IMR-90 (cell line): Measurements from ENCODE around the gene SNRPB2. TPM values are rescaled to one million over a fixed set of nuclear protein-coding genes. Genes with fewer than 3 reads are reported as not detected.

ENCODE experiments used
- ATAC-seq: fragments of 200-7000 bp; cut with Tn5 transposase; 2 replicates; pipeline ENCODE4 v1.9.1; 2020; ENCODE audit warnings: low read depth, mild to moderate bottlenecking, moderate library complexity
- BruUV-seq: library from RNA; stranded (reverse); fragments of 400-500 nt; replicated peaks from 2 replicates; lab custom pipeline; 2021; lab: Mats Ljungman, UMichigan
- CTCF ChIA-PET: fragments of 300-600 bp; formaldehyde crosslinking; extraction: SDS; loops from one replicate; lab custom pipeline; 2021; ENCODE audit warnings: antibody characterized with exemption; lab: Yijun Ruan, JAX
- POLR2A ChIA-PET: fragments of 300-600 bp; sonication (Branson Sonifier 250); formaldehyde crosslinking; loops from one replicate; lab custom pipeline; 2022; ENCODE audit warnings: antibody characterized with exemption; ENCODE audit not compliant: unreplicated experiment; lab: Charles Lee
- DNase-seq: peaks from one replicate; pipeline ENCODE4 v3.0.0; 2013
- H2AFZ ChIP-seq: replicated peaks from 2 replicates; pipeline ENCODE3; 2013; ENCODE audit warnings: low read length, mild to moderate bottlenecking; ENCODE audit not compliant: poor library complexity
- H2AK5ac ChIP-seq: 2 replicates; pipeline ENCODE4 v1.6.1; 2013; ENCODE audit warnings: low read depth, low read length, inconsistent platforms
- H2AK9ac ChIP-seq: replicated peaks from 2 replicates; pipeline ENCODE3; 2013; ENCODE audit warnings: mild to moderate bottlenecking, low read depth, low read length, moderate library complexity; ENCODE audit not compliant: poor library complexity
- H2BK120ac ChIP-seq: 2 replicates; pipeline ENCODE4 v1.6.1; 2013; ENCODE audit warnings: low read depth, low read length, inconsistent platforms
- H2BK15ac ChIP-seq: 3 replicates; pipeline ENCODE4 v1.6.1; 2013; ENCODE audit warnings: low read depth, low read length, inconsistent platforms
- H2BK20ac ChIP-seq: 2 replicates; pipeline ENCODE4 v1.6.1; 2013; ENCODE audit warnings: low read depth, mild to moderate bottlenecking, inconsistent platforms, low read length, moderate library complexity
- H2BK5ac ChIP-seq: 2 replicates; pipeline ENCODE4 v1.6.1; 2013; ENCODE audit warnings: mild to moderate bottlenecking, low read depth, low read length, inconsistent platforms; ENCODE audit not compliant: poor library complexity, severe bottlenecking
- H3K14ac ChIP-seq: replicated peaks from 2 replicates; pipeline ENCODE4 v1.6.1; 2013; ENCODE audit warnings: low read depth, low read length, inconsistent platforms
- H3K18ac ChIP-seq: 2 replicates; pipeline ENCODE4 v1.6.1; 2013; ENCODE audit warnings: low read depth, low read length, control low read depth
- H3K23ac ChIP-seq: 2 replicates; pipeline ENCODE4 v1.6.1; 2013; ENCODE audit warnings: low read depth, low read length, inconsistent platforms
- H3K27ac ChIP-seq: 2 replicates; pipeline ENCODE4 v1.5.1; 2013; ENCODE audit warnings: mild to moderate bottlenecking, control low read depth, low read length; ENCODE audit not compliant: insufficient read depth
- H3K27me3 ChIP-seq: 2 replicates; pipeline ENCODE4 v1.6.1; 2013; ENCODE audit warnings: low read length; ENCODE audit not compliant: control insufficient read depth, insufficient read depth
- H3K36me3 ChIP-seq: 2 replicates; pipeline ENCODE4 v1.6.1; 2013; ENCODE audit warnings: low read length, mixed read lengths; ENCODE audit not compliant: control insufficient read depth, insufficient read depth
- H3K4ac ChIP-seq: 2 replicates; pipeline ENCODE4 v1.6.1; 2013; ENCODE audit warnings: low read depth, low read length, inconsistent platforms
- H3K4me1 ChIP-seq: 2 replicates; pipeline ENCODE4 v1.6.1; 2013; ENCODE audit warnings: low read length, mixed read lengths; ENCODE audit not compliant: control insufficient read depth, insufficient read depth
- H3K4me2 ChIP-seq: 2 replicates; pipeline ENCODE4 v1.6.1; 2013; ENCODE audit warnings: low read depth, mild to moderate bottlenecking, control low read depth, low read length, moderate library complexity
- H3K4me3 ChIP-seq: 2 replicates; pipeline ENCODE4 v1.5.1; 2013; ENCODE audit warnings: low read depth, mild to moderate bottlenecking, control low read depth, low read length, moderate library complexity; ENCODE audit not compliant: insufficient read depth
- H3K56ac ChIP-seq: 2 replicates; pipeline ENCODE4 v1.6.1; 2013; ENCODE audit warnings: low read length, inconsistent platforms; ENCODE audit not compliant: insufficient read depth; ENCODE audit errors: extremely low read depth
- H3K79me1 ChIP-seq, 2 experiments: 2 replicates each; pipeline ENCODE4 v1.6.1; 2013; ENCODE audit warnings: low read length in 2 of 2, inconsistent platforms in 1 of 2, low read depth in 1 of 2
- H3K9ac ChIP-seq: 2 replicates; pipeline ENCODE4 v1.6.1; 2013; ENCODE audit warnings: low read depth, low read length, control low read depth
- H3K9me1 ChIP-seq: 2 replicates; pipeline ENCODE4 v1.6.1; 2013; ENCODE audit warnings: low read length, inconsistent platforms; ENCODE audit not compliant: insufficient read depth
- H3K9me3 ChIP-seq: 2 replicates; pipeline ENCODE4 v1.6.1; 2013; ENCODE audit warnings: low read length; ENCODE audit not compliant: control insufficient read depth, insufficient read depth
- H4K20me1 ChIP-seq: 2 replicates; pipeline ENCODE4 v1.6.1; 2013; ENCODE audit warnings: low read length, inconsistent platforms; ENCODE audit not compliant: insufficient read depth
- H4K5ac ChIP-seq: 2 replicates; pipeline ENCODE4 v1.6.1; 2013; ENCODE audit warnings: mild to moderate bottlenecking, low read depth, low read length, control low read depth
- H4K8ac ChIP-seq, 2 experiments: 2 replicates each; pipeline ENCODE4 v1.6.1; 2013; ENCODE audit warnings: low read depth in 2 of 2, low read length in 2 of 2, control low read depth in 1 of 2, inconsistent platforms in 1 of 2
- H4K91ac ChIP-seq: 2 replicates; pipeline ENCODE4 v1.6.1; 2013; ENCODE audit warnings: low read depth, low read length, inconsistent platforms; ENCODE audit not compliant: insufficient read depth
- CTCF ChIP-seq: conservative IDR thresholded peaks from 2 replicates; pipeline ENCODE4 v1.5.1; 2012; ENCODE audit warnings: mild to moderate bottlenecking, low read depth, low read length, improper control_type of control experiment
- whole genome bisulfite sequencing, 2 experiments: methylation state at CpG; one replicate each; pipeline versions ENCODE4 v1.1.5 to v1.1.7; 2013; ENCODE audit warnings: missing lambda C conversion rate in 2 of 2; ENCODE audit not compliant: insufficient read length in 1 of 2; ENCODE audit errors: extremely low coverage in 2 of 2; 5-methylcytosine and 5-hydroxymethylcytosine counted together
- dilution Hi-C: fragments of 300-500 bp; cut with HindIII; formaldehyde crosslinking; loops from one replicate; pipeline ENCODE4 v1.14.3; 2018; ENCODE audit warnings: low sequenced_read_pairs; ENCODE audit not compliant: unreplicated experiment
- in situ Hi-C: fragments of 300-500 bp; cut with MboI; formaldehyde crosslinking; loops from 3 replicates; pipeline ENCODE4 v1.14.3; 2019; ENCODE audit warnings: low sequenced_read_pairs, inconsistent platforms, mixed read lengths
- intact Hi-C: fragments of 100-400 bp; cut with micrococcal nuclease; formaldehyde crosslinking; loops from 2 replicates; pipeline ENCODE4 v1.10.0; 2022
- polyA plus RNA-seq, 3 experiments: library from polyadenylated mRNA; depleted of rRNA; stranded (reverse); fragments of >200 nt; gene quantifications; 2 replicates each; pipeline ENCODE4 v1.2.3, GENCODE V29; 2012; ENCODE audit warnings: low replicate concordance in 1 of 3
- total RNA-seq: library from RNA; depleted of rRNA; stranded (reverse); fragments of >200 nt; gene quantifications from 2 replicates; pipeline ENCODE4 v1.2.3, GENCODE V29; 2012

SNRPB2 gene
- total and polyA plus RNA-seq, 2 of the 4 experiments (the other 2 are of a cell fraction), result 27.1 to 65.6 TPM

GRCh38 chr20:16758454-16759180 is 28.8 kb downstream of the SNRPB2 start:
- CTCF ChIA-PET, result no interaction called here
- ATAC-seq (no peak), DNase-seq (no peak)
- BruUV-seq, result no TSS peak
- in situ Hi-C loops (no loop called here), intact Hi-C loops (no loop called here), dilution Hi-C loops (no loop called here)
- Histone ChIP-seq H3K4ac (no peak overlapping the region), H3K14ac (no peak overlapping the region), H3K23ac (no peak overlapping the region), H2BK20ac (no peak overlapping the region), H3K18ac (no peak overlapping the region), H3K4me3 (no peak overlapping the region), H3K56ac (no peak overlapping the region), H2AFZ (no peak overlapping the region), H3K27me3 (peaks cover 2% of the 10 kb centered on the region), H3K36me3 (no peaks in the 10 kb centered on the region), H4K8ac (no peak overlapping the region), H3K79me1 (no peaks in the 10 kb centered on the region), H2BK120ac (no peak overlapping the region), H2BK5ac (no peak overlapping the region), H3K9ac (no peak overlapping the region), H3K9me3 (no peaks in the 10 kb centered on the region), H3K4me1 (no peaks in the 10 kb centered on the region), H4K20me1 (no peaks in the 10 kb centered on the region), H3K9me1 (no peaks in the 10 kb centered on the region), H4K5ac (no peak overlapping the region), H3K4me2 (no peak overlapping the region), H2BK15ac (no peak overlapping the region), H3K27ac (no peak overlapping the region), H4K91ac (no peak overlapping the region), H2AK5ac (no peak overlapping the region), H2AK9ac (no peak overlapping the region)
- POLR2A ChIA-PET, result no interaction called here
- WGBS, 2 experiments, result 50% methylated on average over 1 of the region's 2 CpGs; no CpG with 5 or more reads in 1 of the 2 experiments
- no peak for TF ChIP-seq CTCF
